LoVo (cell line): Measurements from ENCODE around the gene KIF26A.
"Not testable (repeated sequence)": the region's sequence is repeated elsewhere in the genome, so short reads cannot be mapped to it uniquely, and the experiment has no call there.

Source experiments
- DNase-seq: peaks from one replicate; pipeline ENCODE4 v3.0.0-alpha.2; 2016; ENCODE audit warnings: low spot score

KIF26A gene

DNA sequence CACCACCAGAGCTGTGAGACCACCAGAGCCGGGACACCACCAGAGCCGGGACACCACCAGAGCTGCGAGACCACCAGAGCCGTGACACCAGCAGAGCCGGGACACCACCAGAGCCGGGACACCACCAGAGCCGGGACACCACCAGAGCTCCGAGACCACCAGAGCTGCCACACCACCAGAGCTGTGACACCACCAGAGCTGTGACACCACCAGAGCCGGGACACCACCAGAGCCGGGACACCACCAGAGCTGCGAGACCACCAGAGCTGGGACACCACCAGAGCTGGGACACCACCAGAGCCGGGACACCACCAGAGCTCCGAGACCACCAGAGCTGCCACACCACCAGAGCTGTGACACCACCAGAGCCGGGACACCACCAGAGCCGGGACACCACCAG, 70.7 kb downstream of the KIF26A start:
- not testable (repeated sequence) for DNase-seq

DNA sequence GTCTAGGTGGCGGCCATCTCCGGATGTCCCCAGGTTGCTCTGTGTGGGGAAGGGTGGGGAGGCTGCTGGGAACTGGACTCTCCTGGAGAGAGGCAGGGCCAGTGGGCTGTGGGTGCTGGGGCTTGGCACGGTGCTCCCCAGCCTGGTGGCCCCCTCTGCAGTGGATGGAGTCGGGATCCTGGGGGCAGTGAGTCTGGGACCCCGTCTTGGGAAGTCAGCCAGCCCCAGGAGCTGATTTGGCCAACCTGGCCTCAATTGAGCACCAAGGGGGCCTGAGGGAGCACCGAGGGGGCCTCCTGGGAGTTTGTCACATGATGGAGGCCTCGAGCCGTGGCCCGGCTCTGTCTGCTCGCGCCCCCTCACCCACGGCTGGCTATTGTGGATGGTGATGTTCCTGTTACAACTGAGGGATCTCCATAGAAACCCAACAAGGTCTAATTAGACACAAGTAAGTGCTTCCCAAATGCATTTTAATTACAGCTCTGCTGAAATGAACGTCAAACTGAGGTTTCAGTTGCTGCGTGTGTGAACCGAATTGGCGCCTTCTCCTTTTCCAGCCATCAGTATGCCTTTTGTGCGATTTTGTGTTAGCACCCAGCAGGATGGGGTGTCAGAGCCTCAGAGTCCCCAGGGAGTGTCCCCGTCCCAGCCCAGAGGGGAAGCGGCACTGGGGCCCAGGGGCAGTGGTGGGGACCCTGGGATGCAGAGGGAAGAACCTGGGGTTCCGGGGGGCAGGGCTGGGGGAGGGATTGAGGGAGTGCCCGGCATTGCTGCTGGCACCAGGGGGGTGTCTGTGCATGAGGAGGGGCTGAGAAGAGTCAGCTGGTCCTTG, 71.8 kb downstream of the KIF26A start:
- no peak for DNase-seq

DNA sequence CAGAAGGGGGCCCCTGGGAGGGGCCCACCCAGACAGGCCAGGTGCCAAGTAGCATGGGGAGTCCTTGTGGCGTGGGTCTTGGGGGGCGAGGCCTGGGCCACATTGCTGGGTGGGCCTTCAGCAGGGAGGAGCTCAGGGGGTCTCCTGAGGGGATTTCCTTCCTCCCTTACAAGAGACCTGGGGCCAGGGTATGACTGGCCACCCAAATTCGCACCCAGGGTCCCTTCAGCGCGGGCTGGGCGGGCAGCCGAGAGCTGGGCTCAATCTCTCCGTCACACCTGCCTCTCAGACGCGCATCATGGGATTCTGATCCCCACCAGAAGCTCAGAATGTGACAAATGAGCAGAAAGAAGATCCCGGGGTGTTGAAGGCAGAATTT, 72.4 kb downstream of the KIF26A start:
- DNase-seq: no peak

DNA sequence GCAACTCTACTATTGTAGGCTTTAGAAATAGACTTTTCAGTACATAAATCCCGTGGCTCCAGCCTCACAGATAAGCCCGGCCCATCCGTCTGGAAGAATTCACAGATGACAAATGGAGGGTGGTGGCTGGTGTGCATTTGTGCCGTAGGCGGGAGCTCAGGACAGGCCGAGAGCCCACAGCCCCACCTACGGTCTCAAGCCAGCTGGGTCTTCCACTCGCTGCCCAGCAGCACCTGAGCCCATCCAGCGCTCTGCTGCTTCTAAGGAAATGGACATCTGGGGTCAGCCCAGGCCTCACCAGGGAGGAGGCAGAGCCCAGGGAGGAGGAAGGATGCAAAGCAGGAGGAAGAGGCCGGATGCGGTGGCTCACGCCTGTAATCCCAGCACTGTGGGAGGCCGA, 72.8 kb downstream of the KIF26A start:
- no peak for DNase-seq

DNA sequence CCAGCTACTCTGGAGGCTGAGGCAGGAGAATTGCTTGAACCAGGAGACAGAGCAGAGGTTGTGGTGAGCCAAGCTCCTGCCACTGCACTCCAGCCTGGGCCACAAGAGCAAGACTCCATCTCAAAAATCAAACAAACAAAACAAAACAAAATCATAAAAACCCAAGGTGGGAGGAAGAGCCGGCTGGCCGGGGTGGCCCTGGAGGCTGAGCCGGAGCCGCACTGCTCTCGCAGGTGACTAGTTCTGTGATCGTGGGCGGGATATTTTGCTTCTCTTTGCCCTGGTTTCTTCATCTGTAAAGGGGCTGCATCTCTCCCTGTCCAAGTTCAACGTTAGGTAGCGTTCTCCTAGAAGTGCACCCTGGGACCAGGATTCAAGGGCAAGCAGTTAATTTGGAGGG, 73.4 kb downstream of the KIF26A start:
- no peak for DNase-seq

DNA sequence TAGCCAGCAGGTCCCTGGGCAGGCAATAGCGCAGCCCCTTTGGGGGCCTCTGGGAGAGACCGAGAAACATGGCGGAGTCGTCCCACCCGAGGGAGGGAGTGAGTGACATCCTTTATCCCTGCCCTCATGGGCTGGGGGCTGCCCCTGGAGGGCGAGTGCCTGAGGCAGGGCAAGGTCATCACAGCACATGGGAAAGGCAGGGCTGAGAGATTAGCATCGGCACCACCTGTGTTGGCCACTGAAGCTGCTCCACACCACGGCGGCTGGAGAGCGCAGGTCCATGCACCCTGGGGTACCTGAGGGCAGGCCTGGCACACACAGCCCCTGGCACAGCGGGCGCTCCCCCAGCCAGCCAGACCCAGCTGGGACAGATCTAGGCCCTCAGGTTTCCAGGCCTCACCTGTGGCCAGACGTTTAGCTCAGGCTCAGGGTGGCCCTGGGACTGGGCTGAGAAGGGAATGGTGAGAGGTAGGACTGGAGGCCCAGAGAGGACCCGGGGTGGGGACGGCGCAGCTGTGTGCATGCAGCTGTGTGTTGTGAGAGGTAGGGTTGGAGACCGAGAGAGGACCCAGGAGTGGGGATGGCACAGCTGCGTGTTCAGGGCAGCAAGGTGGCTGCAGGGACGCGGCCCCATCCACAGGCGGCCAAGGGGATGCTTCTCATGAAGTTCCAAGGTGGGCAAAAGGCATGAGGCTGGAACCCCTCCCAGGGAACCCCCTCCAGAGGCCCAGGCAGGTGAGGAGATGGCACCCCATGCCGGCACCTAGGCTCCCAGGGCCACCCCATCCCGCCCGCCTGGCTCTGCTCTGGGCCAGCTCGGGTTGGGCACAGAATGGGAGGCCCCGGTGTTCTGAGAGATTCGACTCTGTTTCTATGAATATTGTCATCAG, 74.1 kb downstream of the KIF26A start:
- DNase-seq: no peak

DNA sequence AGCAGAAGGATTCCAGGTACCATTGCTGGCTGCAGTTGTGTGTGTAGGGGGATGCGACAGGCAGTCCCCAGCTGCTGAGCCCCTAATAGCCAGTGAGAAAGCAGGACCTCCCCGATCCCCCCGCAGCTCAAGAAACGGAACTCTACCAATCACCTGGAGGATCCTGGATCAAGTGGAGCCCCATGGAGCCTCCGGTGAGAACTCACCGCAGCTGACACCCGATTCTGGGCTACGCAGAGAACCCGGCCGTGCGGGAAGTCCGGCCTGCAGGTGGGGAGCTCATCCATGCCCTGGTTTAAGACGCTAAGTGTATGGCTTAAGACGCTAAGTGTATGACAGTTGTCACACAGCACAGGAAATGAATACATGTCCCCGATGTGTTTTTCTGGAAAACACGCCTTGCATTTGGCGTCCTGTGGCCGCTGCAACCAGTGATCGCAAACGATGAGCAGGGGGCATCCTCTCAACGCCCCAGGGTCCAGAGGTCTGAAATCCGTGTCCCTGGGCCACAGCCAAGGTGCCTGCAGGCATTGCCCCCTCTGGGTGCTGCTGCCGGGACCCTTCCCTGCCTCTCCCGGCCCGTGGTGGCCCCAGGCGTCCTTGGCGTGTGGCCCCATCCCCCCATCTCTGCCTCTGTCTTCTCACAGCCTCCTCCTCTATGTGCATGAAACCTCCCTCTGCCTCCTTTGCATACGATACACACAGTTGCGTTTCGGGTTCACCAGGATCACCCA, 75.1 kb downstream of the KIF26A start:
- no peak for DNase-seq

DNA sequence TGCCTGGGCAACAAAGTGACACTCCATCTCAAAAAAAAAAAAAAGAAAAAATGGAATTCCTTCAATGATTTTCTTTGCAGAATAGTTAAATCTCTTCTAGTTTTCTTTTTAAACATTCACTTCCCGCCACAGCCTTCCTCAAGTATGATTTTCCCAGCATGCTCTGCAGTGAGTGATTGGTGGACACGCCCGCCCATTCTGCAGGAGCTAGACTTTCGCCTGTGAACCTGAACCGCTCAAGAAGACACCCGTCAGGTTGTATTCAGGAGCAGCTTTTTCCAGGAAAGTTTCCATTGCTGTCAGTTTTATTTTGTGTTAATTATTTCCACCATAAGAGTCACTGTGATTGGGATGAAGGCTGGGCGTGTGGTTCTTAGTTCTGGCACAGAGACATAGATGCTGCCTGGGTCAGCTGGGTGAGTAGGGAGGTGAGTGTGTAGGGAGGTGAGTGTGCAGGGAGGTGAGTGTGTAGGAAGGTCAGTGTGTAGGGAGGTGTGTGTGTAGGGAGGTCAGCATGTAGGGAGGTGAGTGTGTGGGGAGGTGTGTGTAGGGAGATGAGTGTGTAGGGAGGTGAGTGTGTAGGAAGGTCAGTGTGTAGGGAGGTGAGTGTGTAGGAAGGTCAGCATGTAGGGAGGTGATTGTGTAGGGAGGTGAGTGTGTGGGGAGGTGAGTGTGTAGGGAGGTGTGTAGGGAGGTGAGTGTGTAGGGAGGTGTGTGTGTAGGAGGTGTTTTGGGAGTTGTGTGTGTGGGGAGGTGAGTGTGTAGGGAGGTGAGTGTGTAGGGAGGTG, 76.2 kb downstream of the KIF26A start:
- DNase-seq: no peak

DNA sequence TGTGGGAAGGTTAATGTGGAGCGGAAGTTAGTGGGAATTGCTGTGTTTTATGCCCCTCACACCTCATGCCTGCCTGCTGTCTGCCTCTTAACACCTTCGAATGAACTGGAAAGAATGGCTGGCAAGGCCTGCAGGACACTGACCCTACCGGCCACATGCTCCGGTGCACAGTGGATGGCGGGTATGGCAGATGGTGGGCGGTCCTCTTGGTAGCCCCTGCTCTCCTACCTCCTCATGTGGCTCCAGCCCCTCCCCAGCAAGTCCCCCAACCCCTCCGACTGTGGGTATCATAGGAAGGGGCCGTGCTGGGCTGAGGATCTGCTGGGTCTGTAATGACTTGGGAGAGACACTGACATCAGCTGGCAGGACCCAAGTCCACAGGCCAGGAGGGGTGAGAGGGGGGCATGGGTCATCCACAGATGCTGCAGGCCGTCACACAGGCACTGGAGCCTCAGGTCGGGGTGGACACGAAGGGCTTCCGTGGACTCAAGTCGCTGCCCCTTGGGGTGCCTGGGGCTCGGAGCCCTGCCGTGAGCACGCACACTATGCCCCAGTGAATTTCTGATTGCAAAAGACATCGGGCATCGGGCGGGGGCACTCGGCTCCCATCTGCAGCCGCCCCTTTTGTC, 77.4 kb downstream of the KIF26A start:
- DNase-seq: no peak

DNA sequence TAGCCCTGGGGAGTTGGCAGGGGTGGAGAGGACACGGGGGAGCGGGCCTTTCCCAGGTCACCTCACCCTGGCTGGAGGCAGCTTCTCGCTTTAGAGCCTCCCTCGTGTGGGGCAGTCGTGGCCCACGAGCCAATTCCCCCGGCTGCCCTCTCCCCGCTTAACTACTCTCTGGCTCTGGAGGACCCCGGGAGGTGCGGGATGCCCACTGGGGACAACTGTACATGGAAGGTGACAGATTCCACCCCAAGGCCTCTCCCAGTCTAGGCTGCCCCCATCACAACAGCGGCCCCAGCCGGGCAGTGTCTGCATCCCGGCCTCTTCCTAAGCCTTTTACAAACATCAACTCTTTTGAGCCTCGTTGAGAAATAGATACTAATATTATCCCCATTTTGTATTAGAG, 78.1 kb downstream of the KIF26A start:
- no peak for DNase-seq

DNA sequence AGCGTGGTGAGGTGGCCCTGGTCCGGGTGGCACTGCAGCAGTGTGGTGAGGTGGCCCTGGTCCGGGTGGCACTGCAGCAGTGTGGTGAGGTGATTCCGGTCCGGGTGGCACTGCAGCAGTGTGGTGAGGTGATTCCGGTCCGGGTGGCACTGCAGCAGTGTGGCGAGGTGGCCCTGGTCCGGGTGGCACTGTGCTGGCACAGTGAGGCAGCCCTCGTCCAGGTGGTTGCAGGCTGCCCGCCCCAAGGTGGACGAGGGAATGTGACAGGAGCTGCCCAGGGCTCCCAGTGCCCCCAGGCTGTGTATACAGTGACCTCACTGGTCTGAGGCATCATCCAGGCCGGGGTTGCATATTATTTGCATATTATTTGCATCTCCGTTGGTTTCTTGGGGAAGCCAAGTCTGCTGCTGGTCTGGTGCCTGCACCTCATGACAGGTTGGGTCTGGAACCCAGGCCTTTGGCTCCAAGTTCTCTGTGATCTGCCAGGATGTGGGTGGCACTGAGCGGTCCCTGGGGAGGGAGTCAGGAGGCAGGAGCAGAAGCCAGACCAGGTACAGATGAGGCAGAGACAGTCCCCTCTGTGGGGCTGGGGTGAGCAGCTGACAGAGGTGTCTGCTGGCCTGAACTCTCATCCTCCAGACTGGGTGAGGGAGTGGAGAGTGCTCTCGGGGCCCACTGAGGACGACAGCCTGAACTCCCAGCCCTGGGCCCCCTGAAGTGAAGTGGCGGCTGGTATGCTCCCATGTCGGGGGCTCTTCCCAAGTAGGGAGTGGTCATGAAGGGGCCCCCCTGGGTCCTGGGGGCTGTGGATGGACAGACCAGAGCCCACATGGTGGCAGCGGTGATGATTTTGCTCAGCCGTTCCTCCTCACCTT, 79.3 kb downstream of the KIF26A start:
- no peak for DNase-seq

DNA sequence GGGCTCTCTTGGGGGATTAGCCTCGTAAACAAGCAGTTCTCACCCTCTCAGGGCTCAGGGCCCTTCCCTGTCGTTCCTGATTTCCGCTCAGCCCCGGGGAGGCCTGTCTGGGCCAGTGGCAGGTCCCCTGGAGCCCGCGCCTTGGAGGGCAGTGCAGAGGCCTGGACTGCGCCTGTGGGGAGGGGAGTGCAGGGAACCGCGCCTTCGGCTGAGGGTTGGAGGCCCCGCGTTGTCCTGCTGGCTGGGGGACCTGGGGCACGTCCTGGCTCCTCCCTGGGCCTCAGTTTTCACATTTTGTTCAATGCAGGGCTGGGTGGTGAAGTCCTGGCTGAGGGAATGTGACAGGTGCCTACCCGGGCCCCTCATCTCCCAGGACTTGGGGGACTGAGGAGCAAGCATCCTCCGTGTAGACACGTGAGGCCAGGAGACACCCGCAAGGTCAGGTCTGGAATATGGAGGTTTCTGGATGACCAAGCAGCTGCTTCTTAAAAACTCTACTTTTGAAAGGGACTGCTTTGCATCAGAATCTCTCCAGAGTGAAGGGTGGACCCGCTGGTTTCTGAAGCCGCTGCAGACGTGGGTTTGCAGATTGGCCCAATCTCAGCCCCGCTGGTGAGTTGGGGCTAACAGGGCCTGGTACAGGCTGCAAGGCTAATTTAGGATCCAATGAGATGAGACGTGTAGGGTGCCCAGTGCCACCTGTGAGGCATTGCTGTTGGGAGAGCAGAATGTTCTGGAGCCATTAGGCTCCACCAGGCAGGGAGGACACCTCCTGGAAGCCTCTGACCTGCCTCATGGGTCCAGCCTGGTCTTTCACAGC, 80.2 kb downstream of the KIF26A start:
- no peak for DNase-seq

DNA sequence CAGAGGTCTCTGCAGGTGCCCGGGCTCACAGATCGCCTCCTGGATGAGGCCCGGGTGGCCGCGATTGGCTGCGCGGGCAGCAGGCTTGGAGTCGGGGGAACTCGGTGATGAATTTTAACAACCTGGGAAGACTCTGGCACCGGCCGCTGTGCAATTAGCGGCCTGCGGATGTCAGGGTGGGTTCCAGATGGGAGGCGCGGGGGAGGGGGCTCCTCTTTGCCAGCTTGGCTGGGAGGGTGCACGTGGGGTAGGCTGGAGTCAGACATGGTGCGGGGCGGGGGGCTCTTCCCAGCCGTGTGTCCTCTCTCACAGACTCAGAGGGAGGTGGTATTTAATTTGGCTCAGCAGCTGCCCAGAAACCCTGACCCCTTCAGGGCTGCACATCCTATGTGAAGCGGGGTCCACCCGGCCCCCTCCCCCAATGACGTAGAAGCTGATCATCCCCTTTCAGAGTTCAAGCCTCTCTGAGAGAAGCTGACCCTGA, 81.4 kb downstream of the KIF26A start:
- DNase-seq: no peak

DNA sequence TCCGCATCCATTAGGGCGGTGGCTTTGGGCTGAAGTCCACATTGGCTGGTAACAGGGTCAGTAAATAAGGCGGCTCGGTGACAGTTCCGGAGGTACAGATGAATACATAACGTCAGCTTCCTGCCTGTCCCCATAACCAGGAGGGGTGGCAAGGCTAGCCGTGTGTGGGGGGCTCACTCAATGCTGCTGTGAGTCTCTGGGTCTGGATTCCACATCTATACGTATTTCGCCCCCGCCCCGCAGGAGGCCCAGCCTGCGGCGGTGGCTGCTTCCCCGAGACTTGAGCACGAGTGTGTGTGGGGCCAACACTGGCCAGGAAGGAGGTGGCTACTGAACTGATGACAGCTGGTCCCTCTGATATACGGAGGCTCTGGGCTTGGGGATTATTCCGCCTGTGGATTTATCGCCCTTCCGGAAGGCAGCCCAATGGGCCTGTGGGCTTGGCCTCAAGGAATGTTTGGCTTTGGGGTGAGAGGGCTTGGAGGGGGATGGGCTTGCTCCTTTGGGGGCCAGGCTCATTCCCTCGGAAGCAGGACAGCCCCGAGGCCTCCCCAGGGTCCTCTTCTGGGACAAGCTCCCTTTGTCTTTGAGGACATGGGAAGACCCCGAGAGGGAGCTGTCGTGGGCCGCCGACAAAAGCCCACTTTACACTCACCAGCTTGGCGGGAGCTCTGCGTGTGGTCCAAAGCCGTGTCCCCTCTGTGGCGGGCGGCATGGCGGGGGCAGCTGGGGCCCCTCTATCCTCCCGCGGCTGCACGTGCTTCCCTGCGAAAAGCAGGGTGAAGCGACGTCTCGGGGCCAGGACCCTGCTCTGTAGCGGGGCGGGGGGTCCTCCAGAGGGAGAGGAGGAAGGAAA, 82.1 kb downstream of the KIF26A start:
- DNase-seq: no peak

DNA sequence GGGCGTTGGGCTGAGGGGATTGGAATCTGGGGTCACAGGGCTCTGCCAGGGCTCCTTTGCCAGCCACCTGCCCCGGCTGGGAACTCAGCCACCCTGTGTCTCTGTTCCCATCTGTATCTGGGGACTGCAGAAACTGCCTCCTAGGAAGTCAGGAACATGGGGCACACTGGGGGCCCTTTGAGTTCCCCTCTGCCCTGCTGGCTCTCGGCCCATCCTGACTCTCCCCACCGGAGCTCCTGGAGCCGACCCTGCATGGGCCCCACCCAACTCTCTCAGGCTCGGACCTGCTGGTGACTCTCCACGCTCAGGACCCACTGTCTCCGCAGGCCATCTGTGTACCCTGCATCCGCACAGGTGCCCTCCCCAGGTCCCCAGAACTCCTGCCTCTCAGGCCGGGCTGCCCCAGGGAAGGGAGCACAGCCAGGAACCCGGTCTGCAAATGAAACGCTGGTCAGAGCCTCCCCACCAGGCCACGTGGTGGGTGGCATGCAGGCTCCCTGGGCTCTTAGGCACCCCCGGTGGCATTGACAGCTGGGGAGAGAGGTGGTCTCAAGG, 82.8 kb downstream of the KIF26A start:
- DNase-seq: no peak

DNA sequence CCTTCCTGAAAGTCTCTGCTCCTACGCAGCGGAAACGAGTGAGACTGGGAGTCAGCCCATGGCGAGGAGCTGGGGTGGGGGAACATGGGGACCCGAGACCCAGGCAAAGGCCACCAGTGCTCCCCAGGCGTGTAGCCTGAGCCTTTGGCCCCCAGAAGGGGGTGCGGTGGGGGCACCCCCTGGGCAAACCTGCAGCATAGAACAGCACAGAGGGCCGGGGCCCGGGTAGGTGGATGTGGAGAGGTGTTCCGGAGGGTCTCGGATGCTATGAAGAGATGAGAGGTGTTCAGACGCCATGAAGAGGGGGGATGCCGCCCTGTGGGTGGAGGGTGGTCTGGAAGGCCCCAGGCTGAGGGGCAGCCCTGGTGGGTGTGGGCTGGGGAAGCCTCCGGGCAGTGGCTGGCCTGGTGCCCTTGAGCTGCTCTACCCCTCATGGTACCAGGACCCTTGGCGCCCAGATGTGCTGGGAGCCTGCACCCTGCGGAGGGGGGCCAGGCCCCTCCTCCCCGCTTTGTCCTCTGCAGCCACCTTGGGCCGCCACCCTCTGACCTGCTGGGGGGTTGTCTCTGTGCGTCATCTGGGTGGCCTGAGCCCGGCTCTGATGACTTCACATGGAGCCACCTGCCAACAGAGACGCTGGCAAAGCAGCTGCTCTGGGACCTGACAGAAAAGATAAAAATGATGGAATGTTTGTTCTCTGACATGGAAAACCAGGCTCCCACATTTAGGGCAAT, 83.4 kb downstream of the KIF26A start:
- DNase-seq: no peak

DNA sequence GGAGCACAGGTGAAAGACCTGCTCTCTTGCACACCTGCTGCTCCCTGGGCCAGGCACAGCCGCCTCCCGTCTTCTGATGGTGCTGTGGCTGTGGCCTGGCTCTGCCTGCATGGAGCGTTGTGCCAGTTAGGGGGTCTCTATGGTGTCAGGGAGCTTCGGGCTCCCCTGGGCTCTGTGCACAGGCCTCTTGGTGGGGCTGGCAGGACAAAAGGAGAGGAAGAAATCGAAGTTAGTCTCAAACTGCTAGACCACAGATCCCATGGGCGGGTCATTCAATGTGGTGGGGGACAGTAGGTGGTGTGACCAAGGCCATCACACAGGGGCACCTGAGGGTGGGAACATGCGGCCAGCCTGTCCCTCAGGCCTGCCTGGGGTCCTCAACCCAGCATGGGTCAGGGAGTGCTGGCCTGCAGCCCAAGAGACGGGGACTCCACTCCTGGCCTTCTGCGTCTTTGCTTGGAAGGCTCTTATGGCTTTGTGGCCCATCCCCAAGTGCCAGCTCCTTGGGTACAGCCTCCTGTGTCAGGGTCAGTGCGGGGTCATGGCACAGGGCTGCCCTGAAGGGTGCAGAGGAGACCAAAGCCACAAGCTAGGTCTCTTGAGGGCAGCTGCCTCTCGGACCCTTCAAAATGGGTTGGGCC, 84.1 kb downstream of the KIF26A start:
- no peak for DNase-seq
